WI38 (cell line): ENCODE measurements around the gene HNRNPDL.
A peak's percentile ranks its signal among the peaks of the same experiment; 100 is the strongest.

Experiments used
- H3K4me3 ChIP-seq: 2 replicates; pipeline ENCODE4 v1.5.1; 2011; ENCODE audit warnings: low read depth, mild to moderate bottlenecking, control low read depth, low read length
- CTCF ChIP-seq: IDR thresholded peaks from 2 replicates; pipeline ENCODE4 v1.5.1; 2012; ENCODE audit warnings: low read depth, mild to moderate bottlenecking, control low read depth, low read length

The HNRNPDL gene

GRCh38 chr4:82432596-82432995 lies 2.3 kb upstream of the HNRNPDL start:
- no peak for TF ChIP-seq CTCF
- H3K4me3 ChIP-seq = no peak overlapping the region

DNA sequence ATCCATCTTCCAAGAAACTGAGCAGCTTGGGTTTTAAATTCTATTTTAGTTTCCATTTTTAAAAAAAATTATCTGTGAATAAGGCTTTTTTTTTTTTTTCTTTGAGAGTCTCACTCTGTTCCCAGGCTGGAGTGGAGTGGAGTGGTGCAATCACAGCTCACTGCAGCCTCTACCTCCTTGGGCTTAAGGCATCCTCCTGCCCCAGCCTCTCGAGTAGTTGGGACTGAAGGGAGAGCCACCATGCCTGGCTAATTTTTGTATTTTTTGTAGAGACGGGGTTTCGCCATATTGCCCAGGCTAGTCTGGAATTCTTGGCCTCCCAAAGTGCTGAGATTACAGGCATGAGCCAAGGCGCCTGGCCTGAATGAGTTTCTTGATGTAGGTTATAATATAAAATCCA lies 1.6 kb upstream of the HNRNPDL start:
- no peak for TF ChIP-seq CTCF
- H3K4me3 ChIP-seq = peak overlapping the region; percentile 98

- TF ChIP-seq CTCF = no peak
- peak overlapping the region; percentile 98 for H3K4me3 ChIP-seq
Observed at GRCh38 chr4:82430964-82431745, 893 bp upstream of the HNRNPDL start.

GRCh38 chr4:82429728-82430192 lies 502 bp downstream of the HNRNPDL start:
- peak overlapping the region; percentile 98 for H3K4me3 ChIP-seq

GRCh38 chr4:82428969-82429727 lies 1.1 kb downstream of the HNRNPDL start:
- H3K4me3 ChIP-seq = peak overlapping the region; percentile 98
- TF ChIP-seq CTCF = peak; percentile 65

More at GRCh38 chr4:82429728-82430192, 502 bp downstream of the HNRNPDL start:
- TF ChIP-seq CTCF = no peak

DNA sequence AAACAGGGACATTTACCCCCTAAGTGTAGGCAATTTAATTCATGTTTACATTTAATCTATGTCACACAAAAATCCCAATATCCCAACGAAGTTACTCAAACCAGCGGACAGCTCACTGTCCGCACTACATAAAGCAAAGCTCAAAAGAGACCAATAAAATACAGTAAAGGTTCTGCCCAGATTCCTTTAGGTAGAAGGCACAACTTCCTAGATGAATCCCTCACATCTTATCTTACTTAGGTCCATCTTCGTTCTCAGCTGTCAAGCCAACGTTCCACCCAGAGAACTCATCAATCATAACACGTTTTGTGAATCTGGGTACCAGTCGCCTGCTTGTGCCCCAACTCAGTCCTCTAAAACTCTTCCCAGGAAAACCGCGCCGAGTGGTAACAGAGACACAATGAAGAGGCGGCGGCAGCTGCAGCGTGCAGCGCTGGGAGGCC lies 1.7 kb downstream of the HNRNPDL start:
- H3K4me3 ChIP-seq = peak overlapping the region; percentile 98
- no peak for TF ChIP-seq CTCF

- TF ChIP-seq CTCF = no peak
- no peak overlapping the region for H3K4me3 ChIP-seq
Observed at GRCh38 chr4:82425478-82425877, 4.8 kb downstream of the HNRNPDL start.
